ENCODE results near the gene GNS. TPM values are rescaled to one million over a fixed set of nuclear protein-coding genes. Genes with fewer than 3 reads are reported as not detected.
"Not testable (repeated sequence)": the region's sequence is repeated elsewhere in the genome, so short reads cannot be mapped to it uniquely, and the experiment has no call there.

GNS gene
- total RNA-seq, 1 experiment from 2014 or later, result 74.9 TPM

- intact Hi-C loops (cut with micrococcal nuclease; ENCODE audit: unreplicated experiment), result no loop called here
- POLR2A ChIA-PET (ENCODE audit: unreplicated experiment), result interaction anchor here (0.6 to 0.7 kb wide), 2 partner anchors 73 to 80 kb away, joined by 3 to 6 read pairs; no protein-coding TSS in a partner anchor
- no peak overlapping the region for H3K27ac ChIP-seq
Observed at GRCh38 chr12:64691795-64692583, 67.2 kb downstream of the GNS start.

GRCh38 chr12:64691227-64691794, 67.9 kb downstream of the GNS start:
- no peaks in the 10 kb centered on the region for H3K9me2 ChIP-seq (ENCODE audit: insufficient read depth)
- POLR2A ChIA-PET (ENCODE audit: unreplicated experiment), result interaction anchor here (0.7 kb wide), 1 partner anchor 79 kb away, joined by 6 read pairs; no protein-coding TSS in a partner anchor
- peaks cover 13% of the 10 kb centered on the region for H3K4me1 ChIP-seq (replicated peaks; ENCODE audit: insufficient read depth)
- H3F3A ChIP-seq (ENCODE audit: insufficient read depth, low read depth), result peaks cover 16% of the 10 kb centered on the region
- H3K4me3 ChIP-seq, result no peak overlapping the region
- no TSS peak for BruUV-seq (replicated peaks)
- CTCF ChIA-PET, result interaction anchor here (0.6 kb wide), 1 partner anchor 141 kb away, joined by 4 read pairs; no protein-coding TSS in a partner anchor
- H3K27ac ChIP-seq, result no peak overlapping the region
- TF ChIP-seq CTCF (conservative IDR thresholded peaks at IDR 0.05), result no peak
- H3K27me3 ChIP-seq (ENCODE audit: insufficient read depth, low read depth), result no peaks in the 10 kb centered on the region
- no peak overlapping the region for H2AFZ ChIP-seq
- H3K36me3 ChIP-seq (ENCODE audit: low read depth), result 0 out of 2 replicates have a peak, but pooled peaks cover 7% of the 10 kb centered on the region
- intact Hi-C loops (cut with micrococcal nuclease; ENCODE audit: unreplicated experiment), result no loop called here
- no peak for DNase-seq
- H3K4me2 ChIP-seq, result no peak overlapping the region
- H3K9me3 ChIP-seq (ENCODE audit: insufficient read depth, low read depth), result no peaks in the 10 kb centered on the region
- H4K20me1 ChIP-seq (ENCODE audit: insufficient read depth), result no peaks in the 10 kb centered on the region
- no peaks in the 10 kb centered on the region for H3K79me2 ChIP-seq (ENCODE audit: low read depth)

More at GRCh38 chr12:64691795-64692583, 67.2 kb downstream of the GNS start:
- BruUV-seq (replicated peaks), result no TSS peak
- H3F3A ChIP-seq (ENCODE audit: insufficient read depth, low read depth), result peaks cover 17% of the 10 kb centered on the region
- H2AFZ ChIP-seq, result no peak overlapping the region
- DNase-seq, result no peak
- no peak overlapping the region for H3K4me3 ChIP-seq
- peaks cover 13% of the 10 kb centered on the region for H3K4me1 ChIP-seq (replicated peaks; ENCODE audit: insufficient read depth)
- H3K9me2 ChIP-seq (ENCODE audit: insufficient read depth), result no peaks in the 10 kb centered on the region
- no peaks in the 10 kb centered on the region for H4K20me1 ChIP-seq (ENCODE audit: insufficient read depth)
- no peaks in the 10 kb centered on the region for H3K9me3 ChIP-seq (ENCODE audit: insufficient read depth, low read depth)
- H3K4me2 ChIP-seq, result no peak overlapping the region
- H3K36me3 ChIP-seq (ENCODE audit: low read depth), result 0 out of 2 replicates have a peak, but pooled peaks cover 7% of the 10 kb centered on the region
- TF ChIP-seq EZH2 (IDR thresholded peaks at IDR 0.05; ENCODE audit: low read depth) (no peak), CTCF (conservative IDR thresholded peaks at IDR 0.05) (no peak)
- H3K27me3 ChIP-seq (ENCODE audit: insufficient read depth, low read depth), result no peaks in the 10 kb centered on the region
- H3K79me2 ChIP-seq (ENCODE audit: low read depth), result no peaks in the 10 kb centered on the region
- CTCF ChIA-PET, result interaction anchor here (0.6 kb wide), 1 partner anchor 142 kb away, joined by 4 read pairs; no protein-coding TSS in a partner anchor

GRCh38 chr12:64690236-64690635, 69.0 kb downstream of the GNS start:
- BruUV-seq (replicated peaks); H4K20me1 ChIP-seq (ENCODE audit: insufficient read depth); H3K79me2 ChIP-seq (ENCODE audit: low read depth); H3K4me3 ChIP-seq; H3K36me3 ChIP-seq (ENCODE audit: low read depth); H3K27me3 ChIP-seq (ENCODE audit: insufficient read depth, low read depth); POLR2A ChIA-PET (ENCODE audit: unreplicated experiment); DNase-seq; H3K9me3 ChIP-seq (ENCODE audit: insufficient read depth, low read depth); H3K4me1 ChIP-seq (replicated peaks; ENCODE audit: insufficient read depth); H3K27ac ChIP-seq; H2AFZ ChIP-seq; H3K4me2 ChIP-seq; H3K9me2 ChIP-seq (ENCODE audit: insufficient read depth); intact Hi-C loops (cut with micrococcal nuclease; ENCODE audit: unreplicated experiment): not testable (repeated sequence)
- CTCF ChIA-PET, result interaction anchor here (0.7 kb wide), 1 partner anchor 200 kb away, joined by 5 read pairs; no protein-coding TSS in a partner anchor
- peaks cover 16% of the 10 kb centered on the region for H3F3A ChIP-seq (ENCODE audit: insufficient read depth, low read depth)

All from PC-9 (cell line).